GM19099 (cell line): ENCODE measurements around the gene NEURL1.

Experiments
- POLR2A ChIP-seq: IDR thresholded peaks from 3 replicates; pipeline ENCODE4 v1.6.1; 2011; ENCODE audit warnings: low read depth; ENCODE audit not compliant: insufficient read length; ENCODE audit errors: extremely low read depth

The NEURL1 gene

GRCh38 chr10:103476046-103476768 lies 17.3 kb upstream of the NEURL1 start:
- no peak for TF ChIP-seq POLR2A

GRCh38 chr10:103478671-103479070 lies 14.8 kb upstream of the NEURL1 start:
- TF ChIP-seq POLR2A, result no peak

- no peak for TF ChIP-seq POLR2A
Observed at GRCh38 chr10:103479135-103479534, 14.4 kb upstream of the NEURL1 start, which contains the start of gene CALHM3. Gene CALHM3 (minus strand): TSS chr10:103479240. CDS start chr10:103479032, 208 bp downstream.

GRCh38 chr10:103480521-103480920 lies 13.0 kb upstream of the NEURL1 start:
- TF ChIP-seq POLR2A, result no peak

GRCh38 chr10:103481974-103482531 lies 11.5 kb upstream of the NEURL1 start:
- TF ChIP-seq POLR2A, result no peak

GRCh38 chr10:103487410-103487708 lies 6.1 kb upstream of the NEURL1 start:
- TF ChIP-seq POLR2A, result no peak

GRCh38 chr10:103490986-103491314 lies 2.6 kb upstream of the NEURL1 start:
- TF ChIP-seq POLR2A, result no peak

- no peak for TF ChIP-seq POLR2A
Observed at GRCh38 chr10:103491729-103492364, 1.7 kb upstream of the NEURL1 start.

GRCh38 chr10:103492655-103493261 lies 747 bp upstream of the NEURL1 start:
- TF ChIP-seq POLR2A, result no peak

GRCh38 chr10:103493916-103494877 lies 692 bp downstream of the NEURL1 start:
- no peak for TF ChIP-seq POLR2A

- no peak for TF ChIP-seq POLR2A
Observed at GRCh38 chr10:103495321-103495720, 1.8 kb downstream of the NEURL1 start.

GRCh38 chr10:103497161-103497915 lies 3.8 kb downstream of the NEURL1 start:
- no peak for TF ChIP-seq POLR2A

- no peak for TF ChIP-seq POLR2A
Observed at GRCh38 chr10:103498936-103499638, 5.6 kb downstream of the NEURL1 start.

GRCh38 chr10:103499881-103500280 lies 6.4 kb downstream of the NEURL1 start:
- no peak for TF ChIP-seq POLR2A
